ENCODE data around the gene NR1I3. TPM values are rescaled to one million over a fixed set of nuclear protein-coding genes. Genes with fewer than 3 reads are reported as not detected.

NR1I3 gene
- total RNA-seq, 1 experiment from 2014 or later = not detected

DNA sequence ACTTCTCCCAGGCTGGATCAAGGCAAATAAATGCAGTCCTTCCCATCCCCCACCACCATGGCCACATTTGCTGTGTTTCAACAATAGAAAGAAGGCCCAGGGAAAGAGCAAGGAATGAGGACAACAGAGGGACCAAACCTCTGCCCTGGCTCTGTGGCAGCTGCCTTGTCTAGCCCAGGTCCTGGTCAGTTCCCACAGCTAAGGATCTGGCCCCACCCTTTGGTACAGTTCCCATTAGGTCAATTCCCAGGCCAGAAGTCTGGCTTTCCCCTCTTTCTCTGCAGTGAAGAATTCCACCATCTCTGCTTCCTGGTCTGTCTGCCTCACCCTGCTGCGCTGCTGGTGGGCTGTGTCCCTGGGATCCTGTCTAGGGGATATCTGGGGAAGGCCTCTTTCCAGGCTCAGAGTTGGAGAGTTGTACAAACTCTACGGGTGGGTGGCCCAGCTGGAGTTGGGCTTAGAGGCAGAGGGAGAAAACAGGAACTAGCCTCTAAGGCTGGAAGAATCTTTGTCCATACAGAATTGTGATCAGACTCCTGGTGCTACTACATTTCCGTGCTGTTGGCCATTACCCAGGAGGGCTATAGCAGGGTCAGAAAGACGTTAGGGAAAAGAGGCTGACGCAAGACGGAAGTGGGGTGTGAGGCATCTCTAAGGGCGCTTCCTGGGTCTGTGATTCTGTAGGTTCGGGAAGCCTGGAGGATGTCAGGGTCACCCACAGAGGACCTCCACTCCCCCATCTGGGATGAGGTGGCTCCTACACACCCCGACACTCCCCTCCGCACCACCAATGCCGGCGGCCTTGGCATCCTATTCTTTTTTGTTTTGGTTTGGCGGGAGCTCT is 36.8 kb downstream of the NR1I3 start:
- DNase-seq = no peak
- CTCF ChIA-PET = interaction anchor here (0.6 to 1.6 kb wide), 3 partner anchors 24 to 173 kb away, joined by 3 to 8 read pairs (median 3); partner anchors contain the start of gene TOMM40L

DNA sequence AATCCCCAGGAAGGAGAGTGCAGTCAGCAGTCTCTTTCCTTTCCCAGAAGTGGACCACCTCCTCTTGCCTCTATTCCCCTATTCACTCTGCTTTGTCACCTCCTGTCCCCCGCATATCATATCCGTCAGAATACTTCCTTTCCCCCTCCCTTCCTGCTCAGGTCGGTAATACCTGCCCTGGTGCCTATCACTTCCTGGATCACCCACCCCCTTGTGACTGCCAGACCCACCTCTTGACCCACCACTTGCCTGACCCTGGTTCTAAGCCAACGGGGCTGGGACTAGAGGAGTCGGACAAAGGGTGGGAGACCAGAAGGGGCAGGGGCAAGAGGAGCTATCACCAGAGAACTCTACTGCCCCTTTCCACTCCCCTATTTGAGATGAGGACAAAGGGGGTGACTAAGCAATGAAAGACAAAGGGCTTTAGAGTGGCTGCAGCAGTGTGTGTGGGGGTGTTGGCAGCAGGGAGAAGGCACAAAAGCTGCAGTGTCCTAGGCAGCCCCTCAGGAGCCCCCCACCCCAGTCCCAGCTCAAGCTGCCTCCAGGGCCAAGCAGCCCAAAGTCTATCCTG is 37.5 kb downstream of the NR1I3 start:
- Histone ChIP-seq H3K27ac (no peak overlapping the region), H3K4me2 (no peak overlapping the region), H2AFZ (no peak overlapping the region)

More for the DNA sequence above, 36.8 kb downstream of the NR1I3 start:
- POLR2A ChIA-PET (ENCODE audit: unreplicated experiment) = interaction anchor here (0.6 kb wide), 2 partner anchors 84 to 911 kb away, joined by 4 to 5 read pairs; partner anchors contain the start of genes NIT1 and PFDN2
- Histone ChIP-seq H3K27ac (peak overlapping the region; percentile 78; the same call in 1 of the 2 replicates), H3K4me2 (peak overlapping the region; percentile 79), H2AFZ (peak overlapping the region; percentile 90), H3K9me3 (ENCODE audit: insufficient read depth, low read depth) (no peaks in the 10 kb centered on the region), H3K9me2 (ENCODE audit: insufficient read depth) (no peaks in the 10 kb centered on the region), H3K27me3 (ENCODE audit: insufficient read depth, low read depth) (no peaks in the 10 kb centered on the region), H3K36me3 (ENCODE audit: low read depth) (peaks cover 14% of the 10 kb centered on the region), H3K79me2 (ENCODE audit: low read depth) (peaks cover 29% of the 10 kb centered on the region), H3K4me3 (peak overlapping the region; percentile 90), H4K20me1 (ENCODE audit: insufficient read depth) (no peaks in the 10 kb centered on the region), H3F3A (ENCODE audit: insufficient read depth, low read depth) (peaks cover 13% of the 10 kb centered on the region; the same call in 1 of the 2 replicates), H3K4me1 (replicated peaks; ENCODE audit: insufficient read depth) (peaks cover 19% of the 10 kb centered on the region)
- intact Hi-C loops (cut with micrococcal nuclease; ENCODE audit: unreplicated experiment) = no loop called here
- TSS peak; percentile 98 for BruUV-seq (replicated peaks)
- TF ChIP-seq, protein P1, sequence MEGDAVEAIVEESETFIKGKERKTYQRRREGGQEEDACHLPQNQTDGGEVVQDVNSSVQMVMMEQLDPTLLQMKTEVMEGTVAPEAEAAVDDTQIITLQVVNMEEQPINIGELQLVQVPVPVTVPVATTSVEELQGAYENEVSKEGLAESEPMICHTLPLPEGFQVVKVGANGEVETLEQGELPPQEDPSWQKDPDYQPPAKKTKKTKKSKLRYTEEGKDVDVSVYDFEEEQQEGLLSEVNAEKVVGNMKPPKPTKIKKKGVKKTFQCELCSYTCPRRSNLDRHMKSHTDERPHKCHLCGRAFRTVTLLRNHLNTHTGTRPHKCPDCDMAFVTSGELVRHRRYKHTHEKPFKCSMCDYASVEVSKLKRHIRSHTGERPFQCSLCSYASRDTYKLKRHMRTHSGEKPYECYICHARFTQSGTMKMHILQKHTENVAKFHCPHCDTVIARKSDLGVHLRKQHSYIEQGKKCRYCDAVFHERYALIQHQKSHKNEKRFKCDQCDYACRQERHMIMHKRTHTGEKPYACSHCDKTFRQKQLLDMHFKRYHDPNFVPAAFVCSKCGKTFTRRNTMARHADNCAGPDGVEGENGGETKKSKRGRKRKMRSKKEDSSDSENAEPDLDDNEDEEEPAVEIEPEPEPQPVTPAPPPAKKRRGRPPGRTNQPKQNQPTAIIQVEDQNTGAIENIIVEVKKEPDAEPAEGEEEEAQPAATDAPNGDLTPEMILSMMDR (conservative IDR thresholded peaks at IDR 0.05) = no peak
- TF ChIP-seq EZH2 (IDR thresholded peaks at IDR 0.05; ENCODE audit: low read depth) = no peak

More for the DNA sequence above, 37.5 kb downstream of the NR1I3 start:
- H3K4me1 ChIP-seq (replicated peaks; ENCODE audit: insufficient read depth) = peaks cover 19% of the 10 kb centered on the region
- no peak for DNase-seq
- intact Hi-C loops (cut with micrococcal nuclease; ENCODE audit: unreplicated experiment) = no loop called here
- TF ChIP-seq, protein P1 (conservative IDR thresholded peaks at IDR 0.05) = no peak
- TF ChIP-seq EZH2 (IDR thresholded peaks at IDR 0.05; ENCODE audit: low read depth) = no peak
- H3K36me3 ChIP-seq (ENCODE audit: low read depth) = peaks cover 9% of the 10 kb centered on the region
- ChIA-PET POLR2A (ENCODE audit: unreplicated experiment) (interaction anchor here (0.6 kb wide), 1 partner anchor 910 kb away, joined by 5 read pairs; no protein-coding TSS in a partner anchor), CTCF (interaction anchor here (0.6 kb wide), 1 partner anchor 179 kb away, joined by 6 read pairs; no protein-coding TSS in a partner anchor)
- H4K20me1 ChIP-seq (ENCODE audit: insufficient read depth) = no peaks in the 10 kb centered on the region
- H3F3A ChIP-seq (ENCODE audit: insufficient read depth, low read depth) = peaks cover 13% of the 10 kb centered on the region; the same call in 1 of the 2 replicates
- peaks cover 29% of the 10 kb centered on the region for H3K79me2 ChIP-seq (ENCODE audit: low read depth)
- H3K9me2 ChIP-seq (ENCODE audit: insufficient read depth) = no peaks in the 10 kb centered on the region
- H3K27me3 ChIP-seq (ENCODE audit: insufficient read depth, low read depth) = no peaks in the 10 kb centered on the region
- no peaks in the 10 kb centered on the region for H3K9me3 ChIP-seq (ENCODE audit: insufficient read depth, low read depth)
- BruUV-seq (replicated peaks) = no TSS peak
- H3K4me3 ChIP-seq = no peak overlapping the region

Data from PC-9 (cell line).